Kidney (tissue), 14 donors: ENCODE results near the gene S1PR3. TPM values are rescaled to one million over a fixed set of nuclear protein-coding genes. Genes with fewer than 3 reads are reported as not detected.

ENCODE experiments used
- DNase-seq, 5 donors: peaks; one replicate each; pipeline ENCODE4 v3.0.0-alpha.2; 2013 to 2020
- FAIRE-seq: peaks from 2 replicates; lab custom pipeline; 2012; peaks lifted over from hg19 to GRCh38; lab: Jason Lieb, UNC
- H3K27ac ChIP-seq, 2 donors: one replicate each; pipeline ENCODE4 v1.7.0; 2013; ENCODE audit warnings: low read depth in 2 of 2, low read length in 2 of 2, inconsistent platforms in 1 of 2
- H3K27me3 ChIP-seq: one replicate; pipeline ENCODE4 v1.7.1; 2013; ENCODE audit warnings: low read length, inconsistent platforms; ENCODE audit not compliant: control insufficient read depth, insufficient read depth
- H3K36me3 ChIP-seq, 3 donors: one replicate each; pipeline versions ENCODE4 v1.7.0 to v1.7.1; 2013; ENCODE audit warnings: low read length in 3 of 3, control low read depth in 1 of 3, inconsistent platforms in 1 of 3; ENCODE audit not compliant: insufficient read depth in 3 of 3, control insufficient read depth in 2 of 3
- H3K4me1 ChIP-seq, 3 donors: one replicate each; pipeline versions ENCODE4 v1.7.0 to v1.7.1; 2013; ENCODE audit warnings: low read length in 3 of 3, inconsistent platforms in 1 of 3, low read depth in 1 of 3; ENCODE audit not compliant: control insufficient read depth in 2 of 3, insufficient read depth in 2 of 3
- H3K4me3 ChIP-seq, 3 donors: one replicate each; pipeline versions ENCODE4 v1.7.0 to v1.8.1; 2013; ENCODE audit warnings: low read length in 3 of 3, control low read depth in 1 of 3, inconsistent platforms in 1 of 3
- H3K9ac ChIP-seq, 3 donors: one replicate each; pipeline versions ENCODE4 v1.7.0 to v1.7.1; 2013; ENCODE audit warnings: low read length in 3 of 3, control low read depth in 1 of 3, inconsistent platforms in 1 of 3
- H3K9me3 ChIP-seq, 3 donors: one replicate each; pipeline versions ENCODE4 v1.7.0 to v1.7.1; 2013; ENCODE audit warnings: low read length in 3 of 3, control low read depth in 1 of 3, inconsistent platforms in 1 of 3; ENCODE audit not compliant: control insufficient read depth in 2 of 3, insufficient read depth in 1 of 3
- intact Hi-C: fragments of 100-400 bp; cut with DNase I; formaldehyde crosslinking; loops from one replicate; pipeline ENCODE4 v1.11.1; 2022
- polyA plus RNA-seq: library from polyadenylated mRNA; stranded (reverse); fragments of 350-450 nt; fragmentation: Illumina TruSeq; extraction: RNeasy Lipid Tissue Mini Kit (QIAGEN cat#74804); gene quantifications from one replicate; pipeline ENCODE4 v1.2.3, GENCODE V29; 2014; ENCODE audit warnings: low read depth, low replicate concordance; ENCODE audit not compliant: insufficient read depth
- total RNA-seq: library from RNA; stranded (reverse); fragmentation: NEBNext Ultra II Directional; extraction: Animal tissue kit (Norgen Biotek cat#: 25700); gene quantifications from one replicate; pipeline ENCODE4 v1.2.1, GENCODE V29; 2021
- TF ChIP-seq, protein P1 (sequence below): IDR thresholded peaks from 3 replicates; pipeline ENCODE4 v1.5.1; 2012; ENCODE audit warnings: mild to moderate bottlenecking, moderate library complexity, borderline replicate concordance; ENCODE audit not compliant: insufficient read depth; ENCODE audit errors: extremely low read depth
- donor health status: control.
- donor health status: control.
- donor health status: control.
- donor health status: control.
- donor health status: control.
- donor health status: DM: yes; HTN: yes; CAD: no.
- donor health status: Normal renal cell carcinoma (clear cell type).

The S1PR3 gene
- total and polyA plus RNA-seq, 2 donors from 2014 or later, result 12.4 to 36.4 TPM

DNA sequence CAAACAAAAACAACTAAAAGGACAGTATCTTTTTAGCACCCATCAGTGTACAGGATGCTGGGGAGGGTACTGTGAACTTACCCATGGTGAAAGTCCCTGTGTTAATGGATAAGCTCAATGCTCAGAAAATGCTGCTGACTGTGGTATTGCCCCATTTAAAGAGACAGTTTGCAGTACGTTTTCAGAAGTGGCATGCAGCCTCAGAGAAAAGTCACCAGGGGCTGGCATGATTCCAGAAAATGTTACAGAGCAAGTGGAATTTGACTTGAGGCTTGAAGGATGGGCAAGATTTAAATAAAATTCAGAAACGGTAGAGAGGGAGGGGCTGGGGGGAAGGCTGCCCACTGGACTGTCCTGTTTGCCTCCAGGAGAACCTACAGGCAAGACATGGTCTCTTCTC lies 7.2 kb downstream of the S1PR3 start:
- Histone ChIP-seq H3K4me1 (peaks cover 0 to 10% (median 0%) of the 10 kb centered on the region in 3 donors), H3K27ac (peak overlapping the region; percentile 43 to 65), H3K9me3 (no peaks in the 10 kb centered on the region), H3K4me3 (no peak overlapping the region), H3K27me3 (no peaks in the 10 kb centered on the region), H3K9ac (peak overlapping the region in 1 of 3 donors; percentile 5), H3K36me3 (peaks cover 0 to 3% (median 2%) of the 10 kb centered on the region in 3 donors)
- intact Hi-C loops, result no loop called here
- TF ChIP-seq, protein P1, sequence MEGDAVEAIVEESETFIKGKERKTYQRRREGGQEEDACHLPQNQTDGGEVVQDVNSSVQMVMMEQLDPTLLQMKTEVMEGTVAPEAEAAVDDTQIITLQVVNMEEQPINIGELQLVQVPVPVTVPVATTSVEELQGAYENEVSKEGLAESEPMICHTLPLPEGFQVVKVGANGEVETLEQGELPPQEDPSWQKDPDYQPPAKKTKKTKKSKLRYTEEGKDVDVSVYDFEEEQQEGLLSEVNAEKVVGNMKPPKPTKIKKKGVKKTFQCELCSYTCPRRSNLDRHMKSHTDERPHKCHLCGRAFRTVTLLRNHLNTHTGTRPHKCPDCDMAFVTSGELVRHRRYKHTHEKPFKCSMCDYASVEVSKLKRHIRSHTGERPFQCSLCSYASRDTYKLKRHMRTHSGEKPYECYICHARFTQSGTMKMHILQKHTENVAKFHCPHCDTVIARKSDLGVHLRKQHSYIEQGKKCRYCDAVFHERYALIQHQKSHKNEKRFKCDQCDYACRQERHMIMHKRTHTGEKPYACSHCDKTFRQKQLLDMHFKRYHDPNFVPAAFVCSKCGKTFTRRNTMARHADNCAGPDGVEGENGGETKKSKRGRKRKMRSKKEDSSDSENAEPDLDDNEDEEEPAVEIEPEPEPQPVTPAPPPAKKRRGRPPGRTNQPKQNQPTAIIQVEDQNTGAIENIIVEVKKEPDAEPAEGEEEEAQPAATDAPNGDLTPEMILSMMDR, result no peak
- DNase-seq (peak in 2 of 5 donors; percentile 9 to 66), FAIRE-seq (no peak)

DNA sequence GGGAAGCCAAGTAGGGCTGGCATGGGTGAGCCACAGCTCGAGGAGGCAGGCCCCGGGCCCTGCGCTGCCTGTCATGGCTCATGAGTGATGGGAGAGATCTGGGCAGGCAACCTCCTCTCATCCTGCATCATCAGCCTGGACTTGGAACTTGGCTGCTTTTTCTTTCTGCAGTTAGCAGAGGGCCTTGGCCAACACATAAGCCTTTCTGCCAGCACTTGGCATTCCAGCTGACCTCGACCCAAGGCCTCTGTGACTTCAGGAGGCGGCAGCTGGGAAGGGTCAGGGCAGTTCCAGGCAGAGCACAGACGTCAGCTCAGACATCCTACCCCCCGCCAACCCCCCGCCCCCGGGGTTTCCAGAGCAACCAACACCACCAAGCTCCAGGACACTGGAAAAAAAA lies 7.6 kb downstream of the S1PR3 start:
- intact Hi-C loops, result no loop called here
- H3K9me3 ChIP-seq, result no peaks in the 10 kb centered on the region
- peak overlapping the region in 1 of 3 donors; percentile 5 for H3K9ac ChIP-seq
- peaks cover 0 to 10% (median 0%) of the 10 kb centered on the region in 3 donors for H3K4me1 ChIP-seq
- TF ChIP-seq, protein P1, result no peak
- DNase-seq (peak; percentile 43 to 93 (median 57)), FAIRE-seq (no peak)
- H3K4me3 ChIP-seq, result no peak overlapping the region
- H3K27ac ChIP-seq, result peak overlapping the region; percentile 43 to 65
- H3K36me3 ChIP-seq, result peaks cover 0 to 3% (median 2%) of the 10 kb centered on the region in 3 donors
- no peaks in the 10 kb centered on the region for H3K27me3 ChIP-seq

DNA sequence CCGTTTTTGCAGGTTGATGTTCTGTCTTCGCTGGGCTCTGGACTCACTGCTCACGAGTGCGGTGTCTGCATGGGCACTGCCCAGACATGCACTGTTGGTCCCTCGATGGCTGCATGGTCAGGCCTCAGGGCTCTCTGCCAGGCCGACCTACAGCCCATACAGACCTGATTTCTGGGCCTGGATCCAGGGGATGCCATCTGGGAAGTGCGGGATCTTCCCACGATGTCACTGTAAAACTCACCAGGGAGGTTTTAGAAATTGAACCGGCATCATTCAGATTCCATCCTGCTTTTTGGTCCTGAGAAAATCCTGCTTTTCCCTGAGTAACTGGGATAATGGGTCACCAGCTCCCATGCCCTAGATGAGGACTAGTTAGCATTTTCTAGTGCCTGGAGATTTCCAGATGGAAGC lies 9.1 kb downstream of the S1PR3 start:
- Histone ChIP-seq H3K36me3 (peaks cover 0 to 5% (median 2%) of the 10 kb centered on the region in 3 donors), H3K9ac (no peak overlapping the region), H3K4me3 (no peak overlapping the region), H3K4me1 (peaks cover 0 to 10% (median 0%) of the 10 kb centered on the region in 3 donors), H3K27ac (peak overlapping the region in 1 of 2 donors; percentile 3), H3K27me3 (no peaks in the 10 kb centered on the region), H3K9me3 (no peaks in the 10 kb centered on the region)
- intact Hi-C loops, result loop anchor here (5.0 kb wide), 1 partner anchor 408 kb away; no protein-coding TSS in a partner anchor
- TF ChIP-seq, protein P1, result no peak
- DNase-seq, result peak in 1 of 5 donors; percentile 8
- FAIRE-seq, result no peak
